CD4-positive, alpha-beta T cell treated with Interleukin-21 for 1 hour (primary cell): Measurements from ENCODE around the gene ACER2.

Experiments used
- DNase-seq: peaks from one replicate; pipeline ENCODE4 v3.0.0-alpha.2; 2020

Gene ACER2

DNA sequence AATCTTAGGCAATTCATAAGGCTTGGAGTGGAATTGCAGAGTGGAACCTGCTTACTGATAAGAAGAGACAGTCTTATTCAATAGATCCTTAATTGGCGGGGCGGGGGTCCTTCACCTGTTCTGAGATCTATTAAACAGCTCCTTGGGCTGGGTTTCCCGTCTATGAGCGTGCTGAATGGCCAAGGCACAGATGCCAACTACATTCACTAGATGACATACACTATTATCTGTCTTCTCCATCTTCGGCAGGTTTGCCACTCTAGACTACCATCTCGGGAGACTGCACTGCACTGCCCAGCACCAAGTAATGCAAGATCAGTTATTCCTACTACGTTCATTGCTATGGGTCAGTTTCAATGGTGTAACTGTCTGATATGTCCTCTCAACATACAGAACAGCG lies 81.5 kb downstream of the ACER2 start:
- DNase-seq: no peak

DNA sequence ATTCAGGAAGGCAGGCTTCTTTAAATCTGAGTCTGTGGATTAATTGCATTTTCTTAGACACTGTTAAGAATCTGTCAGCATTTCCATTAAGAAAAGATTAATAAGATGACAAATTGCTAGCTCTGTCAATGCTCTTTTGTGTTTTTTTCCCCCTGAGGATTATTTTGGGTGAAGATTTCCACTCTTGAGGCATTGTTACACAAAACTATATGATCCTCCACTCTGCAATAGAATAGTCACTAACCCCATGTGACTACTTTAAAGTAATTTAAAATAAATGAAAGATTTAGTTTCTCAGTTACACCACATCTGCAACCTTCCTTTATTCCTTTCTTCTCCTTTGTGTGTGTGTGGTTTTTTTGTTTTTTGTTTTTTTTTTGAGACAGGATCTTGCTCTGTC lies 82.0 kb downstream of the ACER2 start:
- no peak for DNase-seq

DNA sequence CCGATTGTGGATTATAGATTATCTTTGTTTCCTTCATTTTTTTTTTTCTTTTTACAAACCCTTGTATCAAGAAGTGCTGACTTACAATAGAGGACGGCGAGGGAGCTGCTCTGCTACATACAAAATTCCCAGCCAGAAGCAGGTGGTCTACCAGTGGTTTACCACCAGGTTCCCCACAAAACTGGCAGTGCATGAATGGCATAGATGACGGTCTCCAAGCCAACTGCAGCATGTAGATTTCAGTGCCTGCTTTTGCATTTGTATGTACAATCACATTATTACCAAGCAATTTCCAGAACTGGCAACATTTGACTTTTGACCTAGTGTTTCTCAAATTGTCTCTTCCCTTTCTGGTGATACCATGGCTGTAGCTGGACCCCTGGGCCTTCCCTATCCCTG lies 84.0 kb downstream of the ACER2 start:
- no peak for DNase-seq

DNA sequence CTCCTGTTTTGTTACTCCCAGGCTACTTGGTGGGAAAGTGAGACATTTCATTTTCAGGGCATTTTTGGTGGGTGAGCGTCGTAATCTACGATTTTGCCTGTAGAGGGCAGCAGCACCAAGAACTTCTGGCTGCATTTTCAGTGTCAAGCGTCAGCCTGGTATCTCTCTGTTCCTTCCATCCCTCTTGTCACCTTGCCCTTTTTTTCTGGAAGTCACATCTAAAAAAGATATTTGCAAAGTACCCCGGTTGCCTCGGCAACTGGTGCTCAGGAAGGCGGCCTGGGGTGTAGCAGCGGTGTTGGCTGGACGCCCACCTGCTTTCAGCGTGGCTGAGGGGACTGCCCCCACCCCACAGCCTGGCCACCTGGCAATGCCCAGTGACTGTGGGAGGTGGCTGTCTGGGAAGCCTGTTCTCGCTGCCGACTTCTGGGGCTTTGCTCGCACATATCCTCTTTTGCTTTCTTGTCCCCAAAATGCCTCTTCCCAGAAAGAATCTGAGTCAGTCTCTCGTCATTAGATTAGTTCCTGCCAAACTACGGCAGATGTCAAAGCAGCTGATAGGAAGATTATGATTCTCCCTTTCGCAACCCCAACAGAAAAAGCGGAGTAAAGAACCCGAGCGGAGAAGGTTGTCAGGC lies 84.5 kb downstream of the ACER2 start:
- peak; percentile 38 for DNase-seq

DNA sequence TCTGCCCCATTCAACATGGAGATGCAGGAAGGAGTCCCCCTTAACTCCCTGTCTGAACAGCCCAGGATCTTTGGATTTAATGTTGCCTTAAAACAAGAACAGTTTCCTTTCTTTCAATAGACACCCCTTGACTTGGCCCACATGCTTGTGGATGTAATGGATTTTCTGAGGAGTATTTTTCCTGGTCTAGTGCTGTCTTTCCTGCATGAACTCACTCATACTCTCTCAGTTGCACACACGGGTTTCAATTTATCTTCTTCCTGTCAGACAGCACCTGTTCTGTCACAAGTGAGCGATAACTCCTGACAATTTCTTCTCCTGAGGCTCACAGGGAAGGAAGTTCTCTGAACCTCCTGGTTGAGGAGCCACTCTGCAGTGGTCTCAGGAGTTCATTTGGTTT lies 85.1 kb downstream of the ACER2 start:
- DNase-seq: no peak

DNA sequence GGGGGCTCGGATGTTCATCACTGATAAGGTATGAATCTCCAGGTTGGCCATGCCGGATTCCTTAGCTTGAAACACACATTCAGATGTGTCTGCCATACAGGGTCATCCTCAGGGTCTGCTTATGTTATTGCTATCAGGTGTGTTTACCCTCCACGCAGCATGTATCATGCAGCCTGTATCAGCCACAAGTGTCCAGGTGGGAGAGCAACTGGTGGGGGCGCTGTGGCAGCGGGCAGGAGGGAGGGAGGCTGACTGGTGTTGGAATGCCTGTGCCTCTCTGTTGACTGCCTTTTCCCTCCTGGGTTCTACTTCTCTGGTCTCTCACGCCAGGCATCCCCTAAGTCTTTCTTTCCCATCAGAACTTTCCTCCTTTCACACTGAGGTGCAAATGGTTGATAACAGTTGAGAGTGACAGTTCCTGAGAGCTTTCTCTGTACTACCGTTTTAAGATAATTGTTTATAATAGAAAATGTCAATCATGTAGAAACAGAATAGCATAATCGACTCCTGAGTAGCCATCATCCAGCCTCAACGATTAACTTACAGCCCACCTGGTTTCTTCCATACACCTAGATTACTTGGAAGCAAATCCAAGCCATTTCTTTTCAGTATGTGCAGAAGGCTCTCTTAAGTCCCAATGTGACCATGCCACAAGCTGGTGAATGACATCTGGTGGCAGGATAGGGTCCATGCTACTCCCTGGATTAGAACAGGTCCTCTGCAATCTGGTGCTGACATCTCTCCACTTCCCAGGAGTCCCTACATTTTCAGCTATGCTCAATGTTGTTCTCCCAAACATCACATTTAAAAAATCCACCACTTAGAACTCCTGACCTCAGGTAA lies 86.6 kb downstream of the ACER2 start:
- DNase-seq: no peak

DNA sequence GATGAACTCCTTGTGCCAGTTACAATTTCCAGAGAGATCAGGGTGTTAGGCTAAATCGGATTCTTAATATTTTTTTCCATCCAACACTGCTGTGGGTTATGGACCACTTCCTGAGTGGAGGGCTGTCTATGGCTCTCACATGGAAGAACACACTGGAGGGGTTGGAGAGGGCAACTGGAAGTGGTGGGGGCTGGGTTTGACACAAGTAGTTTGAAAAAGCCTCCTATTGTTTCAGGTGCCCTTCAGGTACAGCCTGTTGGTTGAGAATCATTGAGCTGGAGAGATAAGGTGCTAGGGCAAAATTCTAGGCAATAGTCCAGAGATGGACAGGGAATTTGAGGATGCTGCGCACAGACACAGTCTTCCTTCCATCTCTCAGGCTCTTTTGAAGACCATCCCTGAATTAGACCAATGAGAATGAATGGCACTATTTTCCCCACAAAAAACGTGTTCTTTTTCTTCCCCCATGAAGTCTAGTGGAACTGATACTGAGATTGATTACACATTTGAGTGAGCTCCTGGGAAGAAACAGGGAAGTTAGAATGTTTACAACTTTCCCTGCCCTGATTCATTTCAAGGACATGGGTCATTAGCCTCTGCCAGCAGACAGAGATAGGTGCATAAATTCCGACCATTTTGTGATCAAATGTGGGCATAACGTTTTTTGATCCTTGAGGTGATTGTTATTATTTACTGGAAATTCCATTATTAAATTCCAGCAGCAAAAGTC lies 87.7 kb downstream of the ACER2 start:
- no peak for DNase-seq

DNA sequence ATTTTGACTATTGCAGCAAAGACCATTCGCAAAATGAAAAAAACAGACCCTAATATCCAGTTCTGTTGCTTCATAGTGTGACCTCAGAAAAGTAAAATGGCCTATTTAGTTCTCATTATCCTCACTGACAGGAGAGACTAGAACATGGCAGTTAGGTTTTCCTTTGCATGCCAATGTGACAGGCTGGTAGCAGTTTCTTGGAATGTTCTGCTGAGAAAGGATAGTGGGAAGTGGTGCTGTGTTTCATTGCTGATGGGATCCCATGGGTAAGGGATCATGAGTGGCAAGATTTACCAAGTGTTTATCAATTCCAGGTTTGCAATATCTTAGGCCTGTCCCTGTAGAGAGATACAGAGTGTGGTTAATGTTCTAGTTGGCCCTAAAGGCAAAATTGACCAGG lies 88.5 kb downstream of the ACER2 start:
- no peak for DNase-seq

DNA sequence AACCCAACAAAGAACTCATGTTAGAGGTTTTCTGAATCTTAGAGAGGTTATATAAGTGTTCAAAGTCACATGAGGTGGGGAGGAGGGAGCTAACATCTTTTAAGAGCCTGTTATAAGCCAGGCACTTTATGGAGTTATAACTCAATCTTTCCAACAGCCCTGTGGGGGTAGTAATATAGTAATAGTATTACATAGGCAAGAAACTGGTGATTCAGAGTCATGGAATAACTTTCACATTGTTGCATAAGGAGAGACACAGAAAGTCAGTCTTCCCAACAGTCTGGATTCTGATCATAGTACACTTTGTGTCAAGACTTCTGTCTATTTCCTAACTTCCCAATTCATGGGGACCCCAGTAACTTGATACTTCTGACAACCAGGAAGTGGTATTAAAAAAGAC lies 89.2 kb downstream of the ACER2 start:
- DNase-seq: no peak
